HCT116 (cell line): Measurements from ENCODE around the gene CCN5. TPM values are rescaled to one million over a fixed set of nuclear protein-coding genes. Genes with fewer than 3 reads are reported as not detected.

ENCODE experiments used
- ATAC-seq: fragments of 200-7000 bp; cut with Tn5 transposase; 2 replicates; pipeline ENCODE4 v1.9.1; 2020; ENCODE audit warnings: mild to moderate bottlenecking, moderate library complexity
- BruUV-seq: library from RNA; stranded (reverse); fragments of 400-500 nt; replicated peaks from 2 replicates; lab custom pipeline; 2021; lab: Mats Ljungman, UMichigan
- CTCF ChIA-PET: fragments of 300-600 bp; sonication (Branson Sonifier 250); formaldehyde crosslinking; loops from one replicate; lab custom pipeline; 2021; ENCODE audit warnings: antibody characterized with exemption; lab: Charles Lee
- POLR2A ChIA-PET: fragments of 300-600, 350-600 bp; sonication (Branson Sonifier 250); formaldehyde crosslinking; loops from one replicate; lab custom pipeline; 2021; ENCODE audit warnings: antibody characterized with exemption; lab: Charles Lee
- RAD21 ChIA-PET, 2 experiments: fragments of 300-600 bp; sonication (Branson Sonifier 250); formaldehyde crosslinking; loops; one replicate each; lab custom pipeline; 2023; ENCODE audit warnings: low total read pairs in 2 of 2; ENCODE audit not compliant: uncharacterized antibody in 2 of 2, unreplicated experiment in 2 of 2, low non-redundant PET in 1 of 2; lab: Charles Lee
- DNase-seq: peaks from one replicate; pipeline ENCODE4 v3.0.0-alpha.2; 2010; ENCODE audit warnings: low read depth, low spot score
- H2AFZ ChIP-seq: fragments of 200-600 bp; shearing (Covaris generic), sonication (generic); 2 replicates; pipeline ENCODE4 v1.6.1; 2017; ENCODE audit warnings: low read depth, mixed run types, mixed read lengths, antibody characterized with exemption, low read length; ENCODE audit not compliant: poor library complexity, severe bottlenecking
- H3K27ac ChIP-seq: 2 replicates; pipeline ENCODE4 v1.5.1; 2012; ENCODE audit warnings: low read depth, low read length
- H3K27me3 ChIP-seq: fragments of 200-600 bp; sonication (generic); 2 replicates; pipeline ENCODE4 v1.6.1; 2016; ENCODE audit warnings: mixed run types, low read length, mixed read lengths; ENCODE audit not compliant: insufficient read depth
- H3K36me3 ChIP-seq, 2 experiments: fragments of 200-500 bp in 1 of 2; fragments of 200-600 bp in 1 of 2; sonication (Bioruptor generic) in 1 of 2; sonication (generic) in 1 of 2; 2 replicates each; pipeline versions ENCODE4 v1.5.1 to v1.6.1; 2014 to 2016; ENCODE audit warnings: low read length in 2 of 2, inconsistent platforms in 1 of 2, mixed read lengths in 1 of 2, mixed run types in 1 of 2; ENCODE audit not compliant: insufficient read depth in 2 of 2, control insufficient read depth in 1 of 2
- H3K4me1 ChIP-seq, 2 experiments: fragments of 200-600 bp in 1 of 2; sonication (generic) in 1 of 2; 2 replicates each; pipeline versions ENCODE4 v1.5.1 to v1.6.1; 2012 to 2017; ENCODE audit warnings: low read length in 2 of 2, inconsistent platforms in 1 of 2, mild to moderate bottlenecking in 1 of 2, mixed read lengths in 1 of 2, mixed run types in 1 of 2, moderate library complexity in 1 of 2; ENCODE audit not compliant: insufficient read depth in 2 of 2, control insufficient read depth in 1 of 2
- H3K4me2 ChIP-seq: fragments of 200-600 bp; sonication (generic); 2 replicates; pipeline ENCODE4 v1.6.1; 2017; ENCODE audit warnings: mixed run types, low read length, mixed read lengths
- H3K4me3 ChIP-seq, 2 experiments: fragments of 200-600 bp in 1 of 2; sonication (generic) in 1 of 2; replicated peaks in 1 of 2; 2 replicates each; pipeline ENCODE4 v1.5.1; 2011 to 2016; ENCODE audit warnings: low read length in 2 of 2, control low read depth in 1 of 2, low read depth in 1 of 2, mild to moderate bottlenecking in 1 of 2, mixed read lengths in 1 of 2, mixed run types in 1 of 2
- H3K79me2 ChIP-seq: fragments of 200-600 bp; sonication (generic); 2 replicates; pipeline ENCODE4 v1.6.1; 2017; ENCODE audit warnings: mild to moderate bottlenecking, mixed run types, low read length, moderate library complexity, mixed read lengths; ENCODE audit not compliant: insufficient read depth
- H3K9ac ChIP-seq: fragments of 200-600 bp; sonication (generic); 2 replicates; pipeline ENCODE4 v1.6.1; 2016; ENCODE audit warnings: low read length, mixed read lengths
- H3K9me2 ChIP-seq: fragments of 200-600 bp; sonication (generic), shearing (Covaris generic); 2 replicates; pipeline ENCODE4 v1.6.1; 2017; ENCODE audit warnings: mixed run types, mild to moderate bottlenecking, moderate library complexity; ENCODE audit not compliant: insufficient read depth
- H3K9me3 ChIP-seq, 2 experiments: fragments of 200-500 bp in 1 of 2; fragments of 200-600 bp in 1 of 2; sonication (Bioruptor generic) in 1 of 2; sonication (generic) in 1 of 2; 2 replicates each; pipeline ENCODE4 v1.6.1; 2014 to 2017; ENCODE audit warnings: low read length in 2 of 2, mixed read lengths in 2 of 2, inconsistent platforms in 1 of 2, low read depth in 1 of 2, mild to moderate bottlenecking in 1 of 2, mixed run types in 1 of 2, moderate library complexity in 1 of 2; ENCODE audit not compliant: control insufficient read depth in 1 of 2, insufficient read depth in 1 of 2
- H4K20me1 ChIP-seq: fragments of 200-600 bp; sonication (generic), shearing (Covaris generic); 2 replicates; pipeline ENCODE4 v1.6.1; 2017; ENCODE audit warnings: mixed run types, mild to moderate bottlenecking, moderate library complexity; ENCODE audit not compliant: insufficient read depth
- CBX3 ChIP-seq: IDR thresholded peaks from 2 replicates; pipeline ENCODE4 v1.6.1; 2012; ENCODE audit warnings: low read depth
- CEBPB ChIP-seq: IDR thresholded peaks from 2 replicates; pipeline ENCODE4 v1.6.1; 2012; ENCODE audit warnings: low read depth
- CTCF ChIP-seq, 3 experiments: fragments of 200-600 bp in 1 of 3; sonication (generic) in 1 of 3; IDR thresholded peaks in 2 of 3; conservative IDR thresholded peaks in 1 of 3; 2 replicates each; pipeline ENCODE4 v1.5.1; 2012 to 2017; ENCODE audit warnings: low read depth in 2 of 3, low read length in 2 of 3, antibody characterized with exemption in 1 of 3, borderline replicate concordance in 1 of 3, control low read depth in 1 of 3, mild to moderate bottlenecking in 1 of 3, mixed read lengths in 1 of 3, mixed run types in 1 of 3, moderate library complexity in 1 of 3; ENCODE audit not compliant: insufficient read depth in 1 of 3
- EGR1 ChIP-seq: IDR thresholded peaks from 2 replicates; pipeline ENCODE4 v1.6.1; 2012; ENCODE audit warnings: low read depth
- EZH2phosphoT487 ChIP-seq: fragments of 200-600 bp; IDR thresholded peaks from 2 replicates; pipeline ENCODE4 v1.6.1; 2018; ENCODE audit warnings: antibody characterized with exemption, borderline replicate concordance
- JUND ChIP-seq: IDR thresholded peaks from 2 replicates; pipeline ENCODE4 v1.6.1; 2012
- POLR2A ChIP-seq: IDR thresholded peaks from 2 replicates; pipeline ENCODE4 v1.7.0; 2011; ENCODE audit warnings: borderline replicate concordance; ENCODE audit not compliant: insufficient read depth, insufficient read length; ENCODE audit errors: extremely low read depth
- POLR2AphosphoS5 ChIP-seq: IDR thresholded peaks from 2 replicates; pipeline ENCODE4 v1.6.1; 2011; ENCODE audit warnings: mild to moderate bottlenecking, low read depth, low read length, moderate library complexity
- SP1 ChIP-seq: IDR thresholded peaks from 2 replicates; pipeline ENCODE4 v1.6.1; 2012; ENCODE audit warnings: low read depth
- SRF ChIP-seq: IDR thresholded peaks from 2 replicates; pipeline ENCODE4 v1.6.1; 2012; ENCODE audit warnings: low read depth
- ZFX ChIP-seq: fragments of 450-650 bp; IDR thresholded peaks from 2 replicates; pipeline ENCODE4 v1.6.1; 2017
- ZNF274 ChIP-seq: fragments of 200-500 bp; sonication (Bioruptor generic); IDR thresholded peaks from 2 replicates; pipeline ENCODE4 v1.6.1; 2014; ENCODE audit warnings: mild to moderate bottlenecking, low read depth, low read length, inconsistent platforms
- intact Hi-C: fragments of 100-400 bp; cut with micrococcal nuclease; formaldehyde crosslinking; loops from 2 replicates; pipeline ENCODE4 v1.10.0; 2022
- total RNA-seq: library from RNA; stranded (reverse); gene quantifications from one replicate; pipeline ENCODE4 v1.2.1, GENCODE V29; 2021; ENCODE audit not compliant: unreplicated experiment

Gene CCN5
- total RNA-seq, 1 experiment from 2014 or later, result 0.20 TPM

GRCh38 chr20:44693627-44694026 is 21.5 kb upstream of the CCN5 start:
- Histone ChIP-seq H3K79me2 (no peaks in the 10 kb centered on the region), H2AFZ (no peak overlapping the region), H4K20me1 (no peaks in the 10 kb centered on the region), H3K36me3 (no peaks in the 10 kb centered on the region), H3K9ac (0 out of 2 replicates have a peak overlapping the region, but pooled peaks have one; percentile 20), H3K4me2 (peak overlapping the region; percentile 59), H3K9me3 (peaks cover 0 to 5% of the 10 kb centered on the region in 2 experiments; a peak in 1 of 4 replicates), H3K27ac (no peak overlapping the region), H3K4me3 (no peak overlapping the region), H3K9me2 (no peaks in the 10 kb centered on the region), H3K4me1 (peaks cover 18 to 19% of the 10 kb centered on the region in 2 experiments), H3K27me3 (0 out of 2 replicates have a peak, but pooled peaks cover 4% of the 10 kb centered on the region)
- ChIA-PET POLR2A (interaction anchor here (1.0 kb wide), 1 partner anchor 36 kb away, joined by 4 read pairs; no protein-coding TSS in a partner anchor), CTCF (no interaction called here), RAD21 (interaction anchor here in 1 of 2 experiments (1.3 kb wide), 1 partner anchor 39 kb away, joined by 3 read pairs; no protein-coding TSS in a partner anchor)
- ATAC-seq (no peak), DNase-seq (no peak)
- BruUV-seq, result no TSS peak
- intact Hi-C loops, result no loop called here
- TF ChIP-seq POLR2AphosphoS5 (no peak), EZH2phosphoT487 (no peak), CTCF (IDR thresholded peaks at IDR 0.05 in 2 of 3, conservative IDR thresholded peaks at IDR 0.05 in 1 of 3; ENCODE audit: borderline replicate concordance in 1 of 3, insufficient read depth in 1 of 3, low read depth in 2 of 3, low read length in 2 of 3) (no peak), POLR2A (no peak), ZFX (no peak), EGR1 (no peak), CEBPB (no peak), SP1 (no peak), JUND (no peak), CBX3 (no peak), SRF (no peak), ZNF274 (no peak)
